Esophagus muscularis mucosa (tissue), 4 donors: ENCODE measurements around the gene TTYH1. TPM values are rescaled to one million over a fixed set of nuclear protein-coding genes. Genes with fewer than 3 reads are reported as not detected.

Experiments used
- DNase-seq: peaks from one replicate; pipeline ENCODE4 v3.0.0-alpha.2; 2017; ENCODE audit errors: extremely low spot score
- H3K27ac ChIP-seq, 4 donors: fragments of 200-600 bp; sonication (generic); replicated peaks in 1 of 4; 1 replicate in 3 of 4; 2 replicates in 1 of 4; pipeline ENCODE4 v1.5.1; 2016 to 2019; ENCODE audit warnings: mild to moderate bottlenecking in 1 of 4
- H3K27me3 ChIP-seq, 4 donors: fragments of 200-600 bp; sonication (generic); one replicate each; pipeline versions ENCODE4 v1.5.1 to v1.6.0; 2016 to 2019
- H3K36me3 ChIP-seq, 4 donors: fragments of 200-600 bp; sonication (generic); one replicate each; pipeline ENCODE4 v1.5.1; 2016 to 2019
- H3K4me1 ChIP-seq, 4 donors: fragments of 200-600 bp; sonication (generic); one replicate each; pipeline ENCODE4 v1.5.1; 2016 to 2019
- H3K4me3 ChIP-seq, 4 donors: fragments of 200-600 bp; sonication (generic); 1 replicate in 2 of 4; 2 replicates in 2 of 4; pipeline ENCODE4 v1.5.1; 2016 to 2019; ENCODE audit warnings: mild to moderate bottlenecking in 4 of 4, moderate library complexity in 1 of 4
- H3K9me3 ChIP-seq, 4 donors: fragments of 200-600 bp; sonication (generic); 1 replicate in 3 of 4; 2 replicates in 1 of 4; pipeline ENCODE4 v1.5.1; 2016 to 2019
- CTCF ChIP-seq, 3 experiments: fragments of 200-600 bp in 2 of 3; fragments of 450-650 bp in 1 of 3; sonication (generic) in 2 of 3; IDR thresholded peaks; one replicate each; pipeline ENCODE4 v1.5.1; 2017 to 2019; ENCODE audit warnings: antibody characterized with exemption in 3 of 3, mild to moderate bottlenecking in 2 of 3, moderate library complexity in 1 of 3
- EP300 ChIP-seq: sonication (generic); formaldehyde crosslinking; IDR thresholded peaks from one replicate; pipeline ENCODE4 v1.6.1; 2017; ENCODE audit warnings: antibody characterized with exemption
- POLR2A ChIP-seq: fragments of 450-650 bp; IDR thresholded peaks from one replicate; pipeline ENCODE4 v1.6.1; 2017; ENCODE audit warnings: antibody characterized with exemption, moderate library complexity, mild to moderate bottlenecking, low read depth
- POLR2AphosphoS5 ChIP-seq, 2 donors: sonication (generic); formaldehyde crosslinking; IDR thresholded peaks; one replicate each; pipeline ENCODE4 v1.6.1; 2017; ENCODE audit warnings: antibody characterized with exemption in 2 of 2
- WGBS: methylation state at CpG from one replicate; pipeline ENCODE4 v1.1.5; 2018; 5-methylcytosine and 5-hydroxymethylcytosine counted together
- intact Hi-C: fragments of 100-400 bp; cut with DNase I; formaldehyde crosslinking; loops from one replicate; pipeline ENCODE4 v1.15.1; 2023
- total RNA-seq, 4 donors: library from RNA; depleted of rRNA; stranded (reverse); fragments of >200 nt; gene quantifications; one replicate each; pipeline versions ENCODE4 v1.1.0 to v1.2.1, GENCODE V29; 2016

TTYH1 gene
- total RNA-seq, 4 donors from 2014 or later, result 0.83 to 8.0 (median 5.6) TPM

GRCh38 chr19:54448040-54448773 lies 32.9 kb downstream of the TTYH1 start:
- Histone ChIP-seq H3K9me3 (no peaks in the 10 kb centered on the region), H3K4me1 (peaks cover 36 to 62% (median 56%) of the 10 kb centered on the region in 4 donors), H3K27me3 (no peaks in the 10 kb centered on the region), H3K36me3 (peaks cover 19 to 56% (median 44%) of the 10 kb centered on the region in 4 donors), H3K4me3 (peak overlapping the region; percentile 84 to 96 (median 88)), H3K27ac (peak overlapping the region; percentile 93 to 99 (median 96))
- WGBS, result under 1% methylated on average over 27 of the region's 34 CpGs
- no peak for DNase-seq
- intact Hi-C loops, result no loop called here
- TF ChIP-seq POLR2A (no peak), POLR2AphosphoS5 (IDR thresholded peaks at IDR 0.05) (peak in 1 of 2 donors; percentile 47), EP300 (no peak), CTCF (IDR thresholded peaks at IDR 0.05) (peak in 1 of 3 experiments; percentile 10)

GRCh38 chr19:54448774-54449700 lies 33.8 kb downstream of the TTYH1 start, which contains the start of gene LENG8:
Gene LENG8 (plus strand): TSS chr19:54449199. CDS start chr19:54451345, 2,146 bp downstream.
- no peaks in the 10 kb centered on the region for H3K27me3 ChIP-seq
- WGBS, result under 1% methylated on average over 36 of the region's 96 CpGs
- H3K27ac ChIP-seq, result peak within 1 kb of the TSS; percentile 93 to 99 (median 96)
- no peaks in the 10 kb centered on the region for H3K9me3 ChIP-seq
- H3K4me3 ChIP-seq, result peak within 1 kb of the TSS; percentile 84 to 96 (median 88)
- intact Hi-C loops, result no loop called here
- TF ChIP-seq CTCF (IDR thresholded peaks at IDR 0.05), result no peak
- no peak for TF ChIP-seq EP300
- peak; percentile 99 to 100 for TF ChIP-seq POLR2AphosphoS5 (IDR thresholded peaks at IDR 0.05)
- peak; percentile 96 for TF ChIP-seq POLR2A
- H3K4me1 ChIP-seq, result peaks cover 36 to 70% (median 59%) of the 10 kb centered on the region in 4 donors
- H3K36me3 ChIP-seq, result peaks cover 27 to 60% (median 49%) of the 10 kb centered on the region in 4 donors
- DNase-seq, result peak; percentile 99

- no peak for DNase-seq
- H3K9me3 ChIP-seq, result no peaks in the 10 kb centered on the region
- intact Hi-C loops, result no loop called here
- peaks cover 34 to 60% (median 51%) of the 10 kb centered on the region in 4 donors for H3K36me3 ChIP-seq
- H3K4me3 ChIP-seq, result peak overlapping the region; percentile 84 to 96 (median 88)
- peaks cover 36 to 70% (median 62%) of the 10 kb centered on the region in 4 donors for H3K4me1 ChIP-seq
- peak overlapping the region; percentile 93 to 99 (median 96) for H3K27ac ChIP-seq
- no peaks in the 10 kb centered on the region for H3K27me3 ChIP-seq
- TF ChIP-seq EP300 (no peak), POLR2AphosphoS5 (IDR thresholded peaks at IDR 0.05) (no peak), POLR2A (no peak), CTCF (IDR thresholded peaks at IDR 0.05) (no peak)
- under 1% methylated on average over 21 of the region's 21 CpGs for WGBS
These were observed 34.4 kb downstream of the TTYH1 start for GRCh38 chr19:54449701-54450069.

GRCh38 chr19:54451331-54451871 lies 36.1 kb downstream of the TTYH1 start:
- Histone ChIP-seq H3K27me3 (no peaks in the 10 kb centered on the region), H3K9me3 (no peaks in the 10 kb centered on the region), H3K36me3 (peaks cover 47 to 60% (median 56%) of the 10 kb centered on the region in 4 donors), H3K27ac (peak overlapping the region in 1 of 4 donors; percentile 96), H3K4me3 (peak overlapping the region in 1 of 4 donors; percentile 85), H3K4me1 (peaks cover 36 to 64% (median 56%) of the 10 kb centered on the region in 4 donors)
- no peak for TF ChIP-seq POLR2A
- TF ChIP-seq POLR2AphosphoS5 (IDR thresholded peaks at IDR 0.05), result no peak
- TF ChIP-seq EP300, result no peak
- no peak for TF ChIP-seq CTCF (IDR thresholded peaks at IDR 0.05)
- DNase-seq, result no peak
- intact Hi-C loops, result no loop called here
- 65% methylated on average over 9 of the region's 9 CpGs for WGBS
